HCT116 (cell line): ENCODE results near the gene HORMAD2. TPM values are rescaled to one million over a fixed set of nuclear protein-coding genes. Genes with fewer than 3 reads are reported as not detected.
A peak's percentile ranks its signal among the peaks of the same experiment; 100 is the strongest.

Experiments used
- ATAC-seq: fragments of 200-7000 bp; cut with Tn5 transposase; 2 replicates; pipeline ENCODE4 v1.9.1; 2020; ENCODE audit warnings: mild to moderate bottlenecking, moderate library complexity
- BruUV-seq: library from RNA; stranded (reverse); fragments of 400-500 nt; replicated peaks from 2 replicates; lab custom pipeline; 2021; lab: Mats Ljungman, UMichigan
- CTCF ChIA-PET: fragments of 300-600 bp; sonication (Branson Sonifier 250); formaldehyde crosslinking; loops from one replicate; lab custom pipeline; 2021; ENCODE audit warnings: antibody characterized with exemption; lab: Charles Lee
- POLR2A ChIA-PET: fragments of 300-600, 350-600 bp; sonication (Branson Sonifier 250); formaldehyde crosslinking; loops from one replicate; lab custom pipeline; 2021; ENCODE audit warnings: antibody characterized with exemption; lab: Charles Lee
- RAD21 ChIA-PET, 2 experiments: fragments of 300-600 bp; sonication (Branson Sonifier 250); formaldehyde crosslinking; loops; one replicate each; lab custom pipeline; 2023; ENCODE audit warnings: low total read pairs in 2 of 2; ENCODE audit not compliant: uncharacterized antibody in 2 of 2, unreplicated experiment in 2 of 2, low non-redundant PET in 1 of 2; lab: Charles Lee
- DNase-seq: peaks from one replicate; pipeline ENCODE4 v3.0.0-alpha.2; 2010; ENCODE audit warnings: low read depth, low spot score
- H2AFZ ChIP-seq: fragments of 200-600 bp; shearing (Covaris generic), sonication (generic); 2 replicates; pipeline ENCODE4 v1.6.1; 2017; ENCODE audit warnings: low read depth, mixed run types, mixed read lengths, antibody characterized with exemption, low read length; ENCODE audit not compliant: poor library complexity, severe bottlenecking
- H3K27ac ChIP-seq: 2 replicates; pipeline ENCODE4 v1.5.1; 2012; ENCODE audit warnings: low read depth, low read length
- H3K27me3 ChIP-seq: fragments of 200-600 bp; sonication (generic); 2 replicates; pipeline ENCODE4 v1.6.1; 2016; ENCODE audit warnings: mixed run types, low read length, mixed read lengths; ENCODE audit not compliant: insufficient read depth
- H3K36me3 ChIP-seq, 2 experiments: fragments of 200-500 bp in 1 of 2; fragments of 200-600 bp in 1 of 2; sonication (Bioruptor generic) in 1 of 2; sonication (generic) in 1 of 2; 2 replicates each; pipeline versions ENCODE4 v1.5.1 to v1.6.1; 2014 to 2016; ENCODE audit warnings: low read length in 2 of 2, inconsistent platforms in 1 of 2, mixed read lengths in 1 of 2, mixed run types in 1 of 2; ENCODE audit not compliant: insufficient read depth in 2 of 2, control insufficient read depth in 1 of 2
- H3K4me1 ChIP-seq, 2 experiments: fragments of 200-600 bp in 1 of 2; sonication (generic) in 1 of 2; 2 replicates each; pipeline versions ENCODE4 v1.5.1 to v1.6.1; 2012 to 2017; ENCODE audit warnings: low read length in 2 of 2, inconsistent platforms in 1 of 2, mild to moderate bottlenecking in 1 of 2, mixed read lengths in 1 of 2, mixed run types in 1 of 2, moderate library complexity in 1 of 2; ENCODE audit not compliant: insufficient read depth in 2 of 2, control insufficient read depth in 1 of 2
- H3K4me2 ChIP-seq: fragments of 200-600 bp; sonication (generic); 2 replicates; pipeline ENCODE4 v1.6.1; 2017; ENCODE audit warnings: mixed run types, low read length, mixed read lengths
- H3K4me3 ChIP-seq, 2 experiments: fragments of 200-600 bp in 1 of 2; sonication (generic) in 1 of 2; replicated peaks in 1 of 2; 2 replicates each; pipeline ENCODE4 v1.5.1; 2011 to 2016; ENCODE audit warnings: low read length in 2 of 2, control low read depth in 1 of 2, low read depth in 1 of 2, mild to moderate bottlenecking in 1 of 2, mixed read lengths in 1 of 2, mixed run types in 1 of 2
- H3K79me2 ChIP-seq: fragments of 200-600 bp; sonication (generic); 2 replicates; pipeline ENCODE4 v1.6.1; 2017; ENCODE audit warnings: mild to moderate bottlenecking, mixed run types, low read length, moderate library complexity, mixed read lengths; ENCODE audit not compliant: insufficient read depth
- H3K9ac ChIP-seq: fragments of 200-600 bp; sonication (generic); 2 replicates; pipeline ENCODE4 v1.6.1; 2016; ENCODE audit warnings: low read length, mixed read lengths
- H3K9me2 ChIP-seq: fragments of 200-600 bp; sonication (generic), shearing (Covaris generic); 2 replicates; pipeline ENCODE4 v1.6.1; 2017; ENCODE audit warnings: mixed run types, mild to moderate bottlenecking, moderate library complexity; ENCODE audit not compliant: insufficient read depth
- H3K9me3 ChIP-seq, 2 experiments: fragments of 200-500 bp in 1 of 2; fragments of 200-600 bp in 1 of 2; sonication (Bioruptor generic) in 1 of 2; sonication (generic) in 1 of 2; 2 replicates each; pipeline ENCODE4 v1.6.1; 2014 to 2017; ENCODE audit warnings: low read length in 2 of 2, mixed read lengths in 2 of 2, inconsistent platforms in 1 of 2, low read depth in 1 of 2, mild to moderate bottlenecking in 1 of 2, mixed run types in 1 of 2, moderate library complexity in 1 of 2; ENCODE audit not compliant: control insufficient read depth in 1 of 2, insufficient read depth in 1 of 2
- H4K20me1 ChIP-seq: fragments of 200-600 bp; sonication (generic), shearing (Covaris generic); 2 replicates; pipeline ENCODE4 v1.6.1; 2017; ENCODE audit warnings: mixed run types, mild to moderate bottlenecking, moderate library complexity; ENCODE audit not compliant: insufficient read depth
- ELF1 ChIP-seq: IDR thresholded peaks from 2 replicates; pipeline ENCODE4 v1.6.1; 2012; ENCODE audit warnings: low read depth, borderline replicate concordance
- JUND ChIP-seq: IDR thresholded peaks from 2 replicates; pipeline ENCODE4 v1.6.1; 2012
- RAD21 ChIP-seq: IDR thresholded peaks from 2 replicates; pipeline ENCODE4 v1.6.1; 2012; ENCODE audit warnings: low read depth, mild to moderate bottlenecking
- YY1 ChIP-seq: IDR thresholded peaks from 2 replicates; pipeline ENCODE4 v1.6.1; 2011; ENCODE audit warnings: low read length, low read depth, moderate library complexity, mild to moderate bottlenecking; ENCODE audit not compliant: insufficient replicate concordance; ENCODE audit errors: extremely low read depth
- ZNF274 ChIP-seq: fragments of 200-500 bp; sonication (Bioruptor generic); IDR thresholded peaks from 2 replicates; pipeline ENCODE4 v1.6.1; 2014; ENCODE audit warnings: mild to moderate bottlenecking, low read depth, low read length, inconsistent platforms
- intact Hi-C: fragments of 100-400 bp; cut with micrococcal nuclease; formaldehyde crosslinking; loops from 2 replicates; pipeline ENCODE4 v1.10.0; 2022
- total RNA-seq: library from RNA; stranded (reverse); gene quantifications from one replicate; pipeline ENCODE4 v1.2.1, GENCODE V29; 2021; ENCODE audit not compliant: unreplicated experiment
- TF ChIP-seq, protein P1 (sequence below), 3 experiments: fragments of 200-600 bp in 1 of 3; sonication (generic) in 1 of 3; IDR thresholded peaks in 2 of 3; conservative IDR thresholded peaks in 1 of 3; 2 replicates each; pipeline ENCODE4 v1.5.1; 2012 to 2017; ENCODE audit warnings: low read depth in 2 of 3, low read length in 2 of 3, antibody characterized with exemption in 1 of 3, borderline replicate concordance in 1 of 3, control low read depth in 1 of 3, mild to moderate bottlenecking in 1 of 3, mixed read lengths in 1 of 3, mixed run types in 1 of 3, moderate library complexity in 1 of 3; ENCODE audit not compliant: insufficient read depth in 1 of 3

The HORMAD2 gene
- total RNA-seq, 1 experiment from 2014 or later: not detected

DNA sequence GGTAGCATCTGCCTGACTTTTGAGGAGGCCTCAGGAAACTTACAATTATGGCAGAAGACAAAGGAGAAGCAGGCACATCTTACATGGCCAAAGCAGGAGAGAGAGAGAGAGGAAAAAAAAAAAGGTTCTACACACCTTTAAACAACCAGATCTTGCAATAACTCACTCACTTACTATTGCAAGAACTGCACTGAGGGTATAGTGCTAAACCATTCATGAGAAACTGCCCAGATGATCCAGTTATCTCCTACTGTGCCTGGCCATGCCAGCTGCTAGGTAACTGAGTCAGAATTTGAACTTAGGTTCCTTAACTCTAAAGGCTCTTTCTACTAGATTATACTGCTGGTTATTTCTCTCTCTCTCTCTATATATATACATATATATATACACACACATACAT, 7.3 kb downstream of the HORMAD2 start:
- peaks cover 5 to 13% of the 10 kb centered on the region in 2 experiments; a peak in 3 of 4 replicates for H3K4me1 ChIP-seq
- CTCF ChIA-PET: interaction anchor here (0.6 kb wide), 1 partner anchor 386 kb away, joined by 4 read pairs; no protein-coding TSS in a partner anchor
- H3K79me2 ChIP-seq: no peaks in the 10 kb centered on the region
- H3K4me2 ChIP-seq: no peak overlapping the region
- DNase-seq (no peak), ATAC-seq (no peak)
- H3K27me3 ChIP-seq: no peaks in the 10 kb centered on the region
- RAD21 ChIA-PET: no interaction called here
- no peak overlapping the region for H2AFZ ChIP-seq
- no peak for TF ChIP-seq JUND
- TF ChIP-seq, protein P1, sequence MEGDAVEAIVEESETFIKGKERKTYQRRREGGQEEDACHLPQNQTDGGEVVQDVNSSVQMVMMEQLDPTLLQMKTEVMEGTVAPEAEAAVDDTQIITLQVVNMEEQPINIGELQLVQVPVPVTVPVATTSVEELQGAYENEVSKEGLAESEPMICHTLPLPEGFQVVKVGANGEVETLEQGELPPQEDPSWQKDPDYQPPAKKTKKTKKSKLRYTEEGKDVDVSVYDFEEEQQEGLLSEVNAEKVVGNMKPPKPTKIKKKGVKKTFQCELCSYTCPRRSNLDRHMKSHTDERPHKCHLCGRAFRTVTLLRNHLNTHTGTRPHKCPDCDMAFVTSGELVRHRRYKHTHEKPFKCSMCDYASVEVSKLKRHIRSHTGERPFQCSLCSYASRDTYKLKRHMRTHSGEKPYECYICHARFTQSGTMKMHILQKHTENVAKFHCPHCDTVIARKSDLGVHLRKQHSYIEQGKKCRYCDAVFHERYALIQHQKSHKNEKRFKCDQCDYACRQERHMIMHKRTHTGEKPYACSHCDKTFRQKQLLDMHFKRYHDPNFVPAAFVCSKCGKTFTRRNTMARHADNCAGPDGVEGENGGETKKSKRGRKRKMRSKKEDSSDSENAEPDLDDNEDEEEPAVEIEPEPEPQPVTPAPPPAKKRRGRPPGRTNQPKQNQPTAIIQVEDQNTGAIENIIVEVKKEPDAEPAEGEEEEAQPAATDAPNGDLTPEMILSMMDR (IDR thresholded peaks at IDR 0.05 in 2 of 3, conservative IDR thresholded peaks at IDR 0.05 in 1 of 3; ENCODE audit: borderline replicate concordance in 1 of 3, insufficient read depth in 1 of 3, low read depth in 2 of 3, low read length in 2 of 3): no peak
- no peak for TF ChIP-seq ZNF274
- no peak for TF ChIP-seq RAD21
- no peak for TF ChIP-seq ELF1
- H3K9me2 ChIP-seq: no peaks in the 10 kb centered on the region
- H4K20me1 ChIP-seq: no peaks in the 10 kb centered on the region
- no peak overlapping the region for H3K9ac ChIP-seq
- peaks cover 3 to 4% of the 10 kb centered on the region in 2 experiments; a peak in 3 of 4 replicates for H3K9me3 ChIP-seq
- no TSS peak for BruUV-seq
- intact Hi-C loops: loop anchor here (2.0 kb wide), 2 partner anchors 315 to 497 kb away; no protein-coding TSS in a partner anchor
- H3K4me3 ChIP-seq: no peak overlapping the region
- POLR2A ChIA-PET: no interaction called here
- no peaks in the 10 kb centered on the region for H3K36me3 ChIP-seq
- H3K27ac ChIP-seq: no peak overlapping the region

DNA sequence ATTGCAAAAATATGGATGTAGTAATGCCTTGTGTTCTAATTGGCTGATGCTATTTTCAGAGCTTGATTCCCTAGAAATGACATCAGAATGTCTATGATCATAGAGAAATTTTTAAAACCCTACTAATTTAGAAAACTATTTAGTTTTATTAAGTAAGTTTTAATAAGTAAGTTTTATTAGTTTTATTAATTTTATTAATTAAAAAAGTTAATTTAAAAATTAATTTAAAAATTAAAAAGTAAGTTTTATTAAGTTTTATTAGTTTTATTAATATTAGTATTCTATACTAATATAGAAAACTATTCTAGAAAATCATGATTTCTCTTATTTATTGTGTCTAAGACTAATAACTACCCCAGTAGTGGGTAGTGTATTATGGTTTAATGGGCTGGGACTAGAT, 8.2 kb downstream of the HORMAD2 start:
- CTCF ChIA-PET: interaction anchor here (0.6 to 2.3 kb wide), 36 partner anchors 9 to 693 kb away, joined by 3 to 29 read pairs (median 4); partner anchors contain the start of genes NIPSNAP1, TBC1D10A, UQCR10 and ZMAT5
- Histone ChIP-seq H3K4me1 (peaks cover 5 to 13% of the 10 kb centered on the region in 2 experiments; a peak in 3 of 4 replicates), H2AFZ (no peak overlapping the region), H3K27ac (no peak overlapping the region), H3K4me3 (no peak overlapping the region), H3K4me2 (no peak overlapping the region), H3K36me3 (no peaks in the 10 kb centered on the region), H3K9me2 (no peaks in the 10 kb centered on the region), H3K79me2 (no peaks in the 10 kb centered on the region), H3K9me3 (peaks cover 7 to 8% of the 10 kb centered on the region in 2 experiments; a peak in 3 of 4 replicates), H3K27me3 (no peaks in the 10 kb centered on the region), H3K9ac (no peak overlapping the region), H4K20me1 (no peaks in the 10 kb centered on the region)
- POLR2A ChIA-PET: interaction anchor here (1.5 to 1.6 kb wide), 2 partner anchors 387 to 452 kb away, joined by 4 to 6 read pairs; no protein-coding TSS in a partner anchor
- TF ChIP-seq JUND: no peak
- TF ChIP-seq YY1: no peak
- intact Hi-C loops: loop anchor here (2.0 kb wide), 2 partner anchors 316 to 498 kb away; no protein-coding TSS in a partner anchor
- RAD21 ChIA-PET: interaction anchor here (0.6 to 1.5 kb wide), 6 partner anchors 83 to 452 kb away, joined by 3 to 6 read pairs (median 4); no protein-coding TSS in a partner anchor
- no peak for DNase-seq
- BruUV-seq: no TSS peak
- peak; percentile 10; the same call in 1 of the 2 replicates for ATAC-seq
